H9 (cell line): ENCODE measurements around the gene FNIP1. TPM values are rescaled to one million over a fixed set of nuclear protein-coding genes. Genes with fewer than 3 reads are reported as not detected.

ENCODE experiments used
- DNase-seq: peaks from one replicate; pipeline ENCODE4 v3.0.0-alpha.2; 2017
- H2AFZ ChIP-seq: one replicate; pipeline ENCODE4 v1.6.1; 2013; ENCODE audit warnings: mild to moderate bottlenecking, low read length, control low read depth, moderate library complexity
- H2AK5ac ChIP-seq: 2 replicates; pipeline ENCODE4 v1.6.1; 2013; ENCODE audit warnings: low read length, control low read depth, mixed read lengths; ENCODE audit not compliant: insufficient read length
- H2BK120ac ChIP-seq: one replicate; pipeline ENCODE4 v1.6.1; 2013; ENCODE audit warnings: low read depth, mild to moderate bottlenecking, low read length, control low read depth, inconsistent platforms; ENCODE audit not compliant: poor library complexity, severe bottlenecking
- H2BK12ac ChIP-seq: 2 replicates; pipeline ENCODE4 v1.6.1; 2013; ENCODE audit warnings: low read length, control low read depth, mixed read lengths, low read depth; ENCODE audit not compliant: insufficient read length
- H2BK15ac ChIP-seq: 2 replicates; pipeline ENCODE4 v1.6.1; 2013; ENCODE audit warnings: low read depth, low read length, control low read depth
- H2BK20ac ChIP-seq: one replicate; pipeline ENCODE4 v1.6.1; 2013; ENCODE audit warnings: low read depth, mild to moderate bottlenecking, low read length, control low read depth, inconsistent platforms; ENCODE audit not compliant: poor library complexity, severe bottlenecking
- H2BK5ac ChIP-seq: 2 replicates; pipeline ENCODE4 v1.6.1; 2013; ENCODE audit warnings: low read length, control low read depth, mixed read lengths; ENCODE audit not compliant: insufficient read length
- H3K14ac ChIP-seq: 2 replicates; pipeline ENCODE4 v1.6.1; 2013; ENCODE audit warnings: low read length, control low read depth; ENCODE audit not compliant: insufficient read depth
- H3K18ac ChIP-seq: 2 replicates; pipeline ENCODE4 v1.6.1; 2013; ENCODE audit warnings: low read depth, mild to moderate bottlenecking, mixed read lengths, low read length, control low read depth; ENCODE audit not compliant: insufficient read length
- H3K23ac ChIP-seq: 2 replicates; pipeline ENCODE4 v1.6.1; 2013; ENCODE audit warnings: low read length, control low read depth, mixed read lengths, low read depth; ENCODE audit not compliant: insufficient read length
- H3K23me2 ChIP-seq: 2 replicates; pipeline ENCODE4 v1.6.1; 2013; ENCODE audit warnings: low read depth, mild to moderate bottlenecking, mixed read lengths, low read length, control low read depth; ENCODE audit not compliant: insufficient read length, poor library complexity, severe bottlenecking
- H3K27ac ChIP-seq: 2 replicates; pipeline ENCODE4 v1.5.1; 2013; ENCODE audit warnings: low read length, control low read depth, mixed read lengths, low read depth; ENCODE audit not compliant: insufficient read length
- H3K27me3 ChIP-seq: 2 replicates; pipeline ENCODE4 v1.6.1; 2013; ENCODE audit warnings: low read length, control low read depth, inconsistent platforms; ENCODE audit not compliant: insufficient read depth
- H3K4ac ChIP-seq: 2 replicates; pipeline ENCODE4 v1.6.1; 2013; ENCODE audit warnings: low read depth, mild to moderate bottlenecking, control low read depth, inconsistent platforms, low read length, moderate library complexity
- H3K4me1 ChIP-seq: 2 replicates; pipeline ENCODE4 v1.6.1; 2013; ENCODE audit warnings: low read length, control low read depth, inconsistent platforms; ENCODE audit not compliant: insufficient read depth
- H3K4me2 ChIP-seq: 2 replicates; pipeline ENCODE4 v1.6.1; 2013; ENCODE audit warnings: low read length, control low read depth, mixed read lengths; ENCODE audit not compliant: insufficient read length, insufficient read depth
- H3K56ac ChIP-seq: 2 replicates; pipeline ENCODE4 v1.6.1; 2013; ENCODE audit warnings: low read depth, mild to moderate bottlenecking, mixed read lengths, low read length, control low read depth; ENCODE audit not compliant: insufficient read length
- H3K79me1 ChIP-seq: 2 replicates; pipeline ENCODE4 v1.6.1; 2013; ENCODE audit warnings: low read depth, mild to moderate bottlenecking, moderate library complexity, low read length, control low read depth, inconsistent platforms; ENCODE audit not compliant: insufficient read depth, poor library complexity, severe bottlenecking
- H3K79me2 ChIP-seq: 2 replicates; pipeline ENCODE4 v1.6.1; 2013; ENCODE audit warnings: low read length, control low read depth, inconsistent platforms; ENCODE audit not compliant: insufficient read depth
- H3K9ac ChIP-seq: 2 replicates; pipeline ENCODE4 v1.6.1; 2013; ENCODE audit warnings: low read length, control low read depth, mixed read lengths; ENCODE audit not compliant: insufficient read length; ENCODE audit errors: extremely low read depth
- H3K9me3 ChIP-seq: one replicate; pipeline ENCODE4 v1.6.1; 2013; ENCODE audit warnings: low read depth, low read length, inconsistent platforms; ENCODE audit not compliant: control insufficient read depth
- H3T11ph ChIP-seq: one replicate; pipeline ENCODE4 v1.6.1; 2013; ENCODE audit warnings: mild to moderate bottlenecking, low read length, control low read depth, inconsistent platforms
- H4K20me1 ChIP-seq: one replicate; pipeline ENCODE4 v1.6.1; 2013; ENCODE audit not compliant: control insufficient read depth, insufficient read length, insufficient read depth
- H4K5ac ChIP-seq: 2 replicates; pipeline ENCODE4 v1.6.1; 2013; ENCODE audit warnings: low read depth, mild to moderate bottlenecking, mixed read lengths, low read length, control low read depth; ENCODE audit not compliant: insufficient read length
- H4K8ac ChIP-seq: replicated peaks from 2 replicates; pipeline ENCODE4 v1.6.1; 2013; ENCODE audit warnings: low read length, control low read depth, mixed read lengths, low read depth; ENCODE audit not compliant: insufficient read length
- H4K91ac ChIP-seq: 2 replicates; pipeline ENCODE4 v1.6.1; 2013; ENCODE audit warnings: low read depth, mild to moderate bottlenecking, moderate library complexity, mixed read lengths, low read length, control low read depth; ENCODE audit not compliant: insufficient read length
- H3K27ac Mint-ChIP-seq, 3 experiments: 2 replicates in 2 of 3; 3 replicates in 1 of 3; pipeline ENCODE4 v1.8.0; 2020 to 2021; ENCODE audit warnings: mixed read lengths in 3 of 3, mild to moderate bottlenecking in 1 of 3, moderate library complexity in 1 of 3
- H3K27me3 Mint-ChIP-seq: 2 replicates; pipeline ENCODE4 v1.8.0; 2021; ENCODE audit warnings: low read depth, mild to moderate bottlenecking, moderate library complexity, mixed read lengths
- H3K36me3 Mint-ChIP-seq, 3 experiments: 2 replicates in 2 of 3; 3 replicates in 1 of 3; pipeline ENCODE4 v1.8.0; 2020 to 2021; ENCODE audit warnings: low read depth in 3 of 3, mixed read lengths in 3 of 3; ENCODE audit not compliant: insufficient read depth in 1 of 3
- H3K4me1 Mint-ChIP-seq, 2 experiments: 2 replicates each; pipeline ENCODE4 v1.8.0; 2020; ENCODE audit warnings: mixed read lengths in 2 of 2
- H3K4me3 Mint-ChIP-seq, 2 experiments: 2 replicates in 1 of 2; 3 replicates in 1 of 2; pipeline ENCODE4 v1.8.0; 2020 to 2021; ENCODE audit warnings: mild to moderate bottlenecking in 2 of 2, mixed read lengths in 2 of 2, moderate library complexity in 1 of 2
- H3K9me3 Mint-ChIP-seq, 2 experiments: 2 replicates in 1 of 2; 3 replicates in 1 of 2; pipeline ENCODE4 v1.8.0; 2020; ENCODE audit warnings: mild to moderate bottlenecking in 2 of 2, mixed read lengths in 2 of 2, moderate library complexity in 1 of 2
- CTCF ChIP-seq: fragments of 200-600 bp; sonication (generic); conservative IDR thresholded peaks from 3 replicates; pipeline ENCODE4 v1.8.0; 2021; ENCODE audit warnings: antibody characterized with exemption, mild to moderate bottlenecking
- WGBS: extraction: QIAGEN DNeasy Blood & Tissue Kit; methylation state at CpG from one replicate; pipeline ENCODE4 v1.1.7; 2013; ENCODE audit warnings: missing lambda C conversion rate, low lambda C conversion rate, mixed read lengths; ENCODE audit not compliant: insufficient read length; ENCODE audit errors: extremely low coverage; 5-methylcytosine and 5-hydroxymethylcytosine counted together
- total RNA-seq: library from RNA; stranded (reverse); gene quantifications from 2 replicates; pipeline ENCODE4 v1.2.1, GENCODE V29; 2021

Gene FNIP1
- total RNA-seq, 1 experiment from 2014 or later: 13.4 TPM

GRCh38 chr5:131633830-131634229 is 163.0 kb downstream of the FNIP1 start:
- Histone ChIP-seq H3K4ac (no peak overlapping the region), H3K79me1 (no peaks in the 10 kb centered on the region), H2AK5ac (no peak overlapping the region), H2AFZ (no peak overlapping the region), H2BK20ac (no peak overlapping the region), H2BK15ac (no peak overlapping the region), H2BK5ac (no peak overlapping the region), H2BK12ac (no peak overlapping the region), H3K14ac (no peak overlapping the region), H3K79me2 (peaks cover 19% of the 10 kb centered on the region; the same call in 1 of the 2 replicates), H4K5ac (no peak overlapping the region), H3K18ac (no peak overlapping the region), H3K56ac (no peak overlapping the region), H3T11ph (no peak overlapping the region), H3K9me3 (no peaks in the 10 kb centered on the region), H3K27ac (no peak overlapping the region), H4K91ac (no peak overlapping the region), H3K23me2 (peaks cover 3% of the 10 kb centered on the region), H4K8ac (no peak overlapping the region), H3K4me2 (peak overlapping the region; percentile 42), H3K4me1 (0 out of 2 replicates have a peak, but pooled peaks cover 2% of the 10 kb centered on the region), H2BK120ac (no peak overlapping the region), H3K27me3 (no peaks in the 10 kb centered on the region), H3K9ac (peak overlapping the region; percentile 76), H3K23ac (no peak overlapping the region), H4K20me1 (no peaks in the 10 kb centered on the region)
- Mint-ChIP-seq H3K4me3 (peak overlapping the region; percentile 90 to 93), H3K27ac (peak overlapping the region in 2 of 3 experiments; percentile 21 to 83; a peak in 3 of 7 replicates), H3K27me3 (no peaks in the 10 kb centered on the region), H3K4me1 (peaks cover 13 to 20% of the 10 kb centered on the region in 2 experiments), H3K36me3 (no peaks in the 10 kb centered on the region), H3K9me3 (no peaks in the 10 kb centered on the region)
- DNase-seq: no peak
- no peak for TF ChIP-seq CTCF
- WGBS: no CpG with 5 or more reads among the region's 5 CpGs
